Measurements from ENCODE around the gene CLOCK.

The CLOCK gene

DNA sequence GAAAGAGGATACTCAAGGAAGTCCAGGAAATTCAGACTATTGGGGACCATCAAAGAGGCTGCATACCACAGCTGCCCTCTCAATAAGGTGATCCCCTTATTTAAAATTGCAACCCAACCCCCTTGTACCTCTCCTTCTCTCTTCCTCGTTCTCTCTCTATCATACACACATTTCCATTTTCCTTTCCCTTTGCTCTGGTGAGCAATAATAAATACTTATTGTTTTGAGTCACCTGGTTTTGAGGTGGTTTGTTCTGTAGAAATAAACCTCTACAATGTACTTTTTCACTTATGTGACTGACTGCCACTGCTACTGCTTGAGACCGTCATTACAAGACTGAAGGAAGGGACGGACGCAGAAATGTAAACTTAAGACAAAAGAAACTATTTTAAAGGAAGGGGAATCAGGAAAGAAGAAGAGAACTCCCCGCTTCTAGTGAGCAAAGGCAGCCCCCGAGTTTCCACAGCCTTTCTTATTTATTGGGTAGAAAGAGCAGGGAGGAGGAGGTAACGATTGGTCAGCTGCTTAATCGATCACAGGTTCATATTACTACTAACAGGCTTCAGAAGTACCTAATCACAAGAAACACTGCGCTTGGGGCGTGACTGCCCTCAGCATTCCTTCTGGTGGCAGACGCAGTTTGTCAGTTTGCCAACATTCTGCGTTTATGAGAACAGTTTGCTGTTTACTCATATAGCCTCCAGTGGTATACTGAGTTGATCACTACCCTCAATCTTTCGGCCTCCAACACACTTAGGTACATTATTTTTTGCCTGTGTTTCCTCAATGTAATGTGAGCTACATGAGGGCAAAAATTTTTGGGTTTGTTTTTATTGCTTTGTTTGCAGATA, 167.9 kb downstream of the CLOCK start:
- DNase-seq: no peak

All from effector CD8-positive, alpha-beta T cell (primary cell).